Ishikawa (cell line): ENCODE data around the gene C15orf61.

Experiments
- CEBPB ChIP-seq: IDR thresholded peaks from 2 replicates; pipeline ENCODE4 v1.6.1; 2012
- EGR1 ChIP-seq: IDR thresholded peaks from 2 replicates; pipeline ENCODE4 v1.6.1; 2012
- NFIC ChIP-seq: IDR thresholded peaks from 2 replicates; pipeline ENCODE4 v1.6.1; 2012
- TAF1 ChIP-seq: IDR thresholded peaks from 2 replicates; pipeline ENCODE4 v1.6.1; 2012; ENCODE audit warnings: low read depth, mild to moderate bottlenecking
- TCF12 ChIP-seq: IDR thresholded peaks from 2 replicates; pipeline ENCODE4 v1.6.1; 2012; ENCODE audit warnings: low read depth
- ZBTB7A ChIP-seq: IDR thresholded peaks from 2 replicates; pipeline ENCODE4 v1.6.1; 2012; ENCODE audit warnings: low read depth
- TF ChIP-seq, protein P1 (sequence below): IDR thresholded peaks from 2 replicates; pipeline ENCODE4 v1.6.1; 2012
- TF ChIP-seq, protein P2 (sequence below): IDR thresholded peaks from 2 replicates; pipeline ENCODE4 v1.6.1; 2012; ENCODE audit warnings: low read depth, mild to moderate bottlenecking

C15orf61 gene

DNA sequence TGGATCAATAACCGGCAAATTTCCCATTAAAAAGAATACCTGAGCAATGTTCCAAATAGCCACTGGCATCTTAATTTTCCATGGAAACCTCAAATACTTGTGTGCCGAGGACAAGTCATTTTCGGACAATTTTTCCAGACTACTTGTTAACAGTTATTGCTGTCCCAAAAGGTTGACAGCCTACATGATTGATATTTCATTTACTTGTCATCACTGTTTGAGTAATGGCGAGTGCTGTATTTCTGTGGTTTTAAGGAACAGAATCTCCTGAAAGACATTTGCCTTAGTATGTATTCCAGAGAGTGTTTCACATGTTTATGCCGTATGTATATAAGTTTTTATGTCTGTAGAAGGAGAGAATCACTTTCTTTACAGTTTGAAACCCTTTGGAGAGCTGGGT, 58.2 kb downstream of the C15orf61 start:
- TF ChIP-seq ZBTB7A (no peak), TAF1 (no peak), NFIC (no peak), TCF12 (no peak), CEBPB (no peak), EGR1 (no peak)
- TF ChIP-seq, protein P1, sequence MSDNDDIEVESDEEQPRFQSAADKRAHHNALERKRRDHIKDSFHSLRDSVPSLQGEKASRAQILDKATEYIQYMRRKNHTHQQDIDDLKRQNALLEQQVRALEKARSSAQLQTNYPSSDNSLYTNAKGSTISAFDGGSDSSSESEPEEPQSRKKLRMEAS, result no peak
- TF ChIP-seq, protein P2, sequence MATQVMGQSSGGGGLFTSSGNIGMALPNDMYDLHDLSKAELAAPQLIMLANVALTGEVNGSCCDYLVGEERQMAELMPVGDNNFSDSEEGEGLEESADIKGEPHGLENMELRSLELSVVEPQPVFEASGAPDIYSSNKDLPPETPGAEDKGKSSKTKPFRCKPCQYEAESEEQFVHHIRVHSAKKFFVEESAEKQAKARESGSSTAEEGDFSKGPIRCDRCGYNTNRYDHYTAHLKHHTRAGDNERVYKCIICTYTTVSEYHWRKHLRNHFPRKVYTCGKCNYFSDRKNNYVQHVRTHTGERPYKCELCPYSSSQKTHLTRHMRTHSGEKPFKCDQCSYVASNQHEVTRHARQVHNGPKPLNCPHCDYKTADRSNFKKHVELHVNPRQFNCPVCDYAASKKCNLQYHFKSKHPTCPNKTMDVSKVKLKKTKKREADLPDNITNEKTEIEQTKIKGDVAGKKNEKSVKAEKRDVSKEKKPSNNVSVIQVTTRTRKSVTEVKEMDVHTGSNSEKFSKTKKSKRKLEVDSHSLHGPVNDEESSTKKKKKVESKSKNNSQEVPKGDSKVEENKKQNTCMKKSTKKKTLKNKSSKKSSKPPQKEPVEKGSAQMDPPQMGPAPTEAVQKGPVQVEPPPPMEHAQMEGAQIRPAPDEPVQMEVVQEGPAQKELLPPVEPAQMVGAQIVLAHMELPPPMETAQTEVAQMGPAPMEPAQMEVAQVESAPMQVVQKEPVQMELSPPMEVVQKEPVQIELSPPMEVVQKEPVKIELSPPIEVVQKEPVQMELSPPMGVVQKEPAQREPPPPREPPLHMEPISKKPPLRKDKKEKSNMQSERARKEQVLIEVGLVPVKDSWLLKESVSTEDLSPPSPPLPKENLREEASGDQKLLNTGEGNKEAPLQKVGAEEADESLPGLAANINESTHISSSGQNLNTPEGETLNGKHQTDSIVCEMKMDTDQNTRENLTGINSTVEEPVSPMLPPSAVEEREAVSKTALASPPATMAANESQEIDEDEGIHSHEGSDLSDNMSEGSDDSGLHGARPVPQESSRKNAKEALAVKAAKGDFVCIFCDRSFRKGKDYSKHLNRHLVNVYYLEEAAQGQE, result no peak
